Activated T-cell treated with anti-CD3 and anti-CD28 coated beads for 4 hours (primary cell): ENCODE data around the gene BRINP3.
"Not testable (repeated sequence)": the region's sequence is repeated elsewhere in the genome, so short reads cannot be mapped to it uniquely, and the experiment has no call there.

Source experiments
- DNase-seq: peaks from one replicate; pipeline ENCODE4 v3.0.0-alpha.2; 2020

Gene BRINP3

DNA sequence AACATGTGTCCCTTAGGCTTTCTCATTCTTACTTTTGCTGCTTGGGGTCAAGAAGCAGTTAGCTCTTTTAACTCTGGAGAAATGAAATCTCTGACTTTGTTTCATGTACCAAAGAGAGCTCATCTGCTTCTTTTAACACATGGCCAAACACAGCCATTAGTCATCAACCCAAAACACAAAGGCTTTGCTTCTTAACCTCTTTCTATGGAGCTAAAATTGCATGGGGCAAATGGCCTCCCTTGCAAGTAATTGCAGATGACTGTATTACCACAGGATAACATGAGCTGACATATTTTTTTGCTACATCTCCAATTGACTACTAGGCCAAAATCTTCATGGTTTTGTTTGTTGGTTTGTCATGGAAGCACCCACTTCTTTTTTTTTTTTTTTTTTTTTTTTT lies 300.9 kb downstream of the BRINP3 start:
- DNase-seq: no peak

- no peak for DNase-seq
Measured at GRCh38 chr1:190175320-190175719, 302.3 kb downstream of the BRINP3 start.

- DNase-seq: no peak
Measured at GRCh38 chr1:190172651-190173430, 304.8 kb downstream of the BRINP3 start.

GRCh38 chr1:190170321-190170720 lies 307.3 kb downstream of the BRINP3 start:
- DNase-seq: no peak

DNA sequence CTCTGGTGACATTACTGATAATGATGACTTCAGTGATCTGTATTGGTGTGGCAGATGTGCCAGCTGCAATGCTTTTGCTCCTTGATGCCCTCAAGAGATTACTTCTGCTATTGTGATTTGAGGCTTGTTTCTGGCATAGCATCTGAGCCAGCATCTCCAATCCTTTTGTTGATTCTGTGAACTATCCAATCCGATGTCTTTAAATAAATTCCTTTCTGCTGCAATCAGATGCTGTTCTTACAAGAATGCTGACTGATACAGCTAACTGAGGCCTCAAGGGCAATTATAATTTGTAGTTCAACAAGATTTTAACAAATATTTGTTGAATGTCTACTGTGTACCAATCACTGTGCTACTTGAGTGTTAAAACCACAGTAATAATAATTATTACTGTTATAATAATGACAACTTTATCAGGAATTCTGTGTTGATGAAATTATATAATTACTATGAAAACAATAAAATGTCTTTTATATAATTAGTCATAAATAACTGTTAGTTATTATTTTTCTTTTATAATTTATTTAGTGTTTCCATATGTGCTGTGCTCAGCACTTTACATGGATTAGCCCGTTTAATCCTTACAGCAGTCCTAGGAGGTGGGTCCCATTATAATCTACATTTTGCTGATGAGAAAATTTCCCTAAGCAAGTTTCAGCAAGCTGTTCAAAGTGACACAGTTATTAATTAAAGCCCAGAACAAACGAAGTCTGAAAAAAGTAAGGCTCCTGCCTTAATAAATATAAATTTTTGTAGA lies 308.2 kb downstream of the BRINP3 start:
- DNase-seq: no peak

GRCh38 chr1:190168893-190169280 lies 308.8 kb downstream of the BRINP3 start:
- no peak for DNase-seq

GRCh38 chr1:190168116-190168892 lies 309.4 kb downstream of the BRINP3 start:
- DNase-seq: no peak

- DNase-seq: no peak
Measured at GRCh38 chr1:190159146-190159545, 318.5 kb downstream of the BRINP3 start.

GRCh38 chr1:190154744-190155143 lies 322.9 kb downstream of the BRINP3 start:
- no peak for DNase-seq

GRCh38 chr1:190147616-190148015 lies 330.0 kb downstream of the BRINP3 start:
- no peak for DNase-seq

GRCh38 chr1:190144650-190145049 lies 333.0 kb downstream of the BRINP3 start:
- DNase-seq: no peak

DNA sequence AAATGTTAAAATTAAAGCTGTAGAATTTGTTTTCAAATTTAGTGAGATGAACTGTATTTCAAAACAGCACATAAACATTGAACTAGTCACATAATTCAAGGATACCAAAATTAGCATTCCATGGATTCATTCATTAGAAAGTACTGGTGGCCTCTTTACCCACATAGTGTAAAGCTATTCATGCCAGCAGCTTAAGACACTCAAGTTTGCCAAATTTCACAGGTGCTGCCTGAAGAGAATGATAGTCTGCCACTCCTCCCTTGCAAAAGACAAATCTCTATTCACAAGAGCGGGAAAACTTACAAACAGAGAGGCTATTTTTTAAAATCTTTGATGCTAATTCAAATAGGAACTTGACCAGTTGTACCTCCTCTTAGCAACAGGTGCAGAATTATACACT lies 337.0 kb downstream of the BRINP3 start:
- DNase-seq: no peak

- DNase-seq: no peak
Measured at GRCh38 chr1:190138702-190139101, 339.0 kb downstream of the BRINP3 start.

DNA sequence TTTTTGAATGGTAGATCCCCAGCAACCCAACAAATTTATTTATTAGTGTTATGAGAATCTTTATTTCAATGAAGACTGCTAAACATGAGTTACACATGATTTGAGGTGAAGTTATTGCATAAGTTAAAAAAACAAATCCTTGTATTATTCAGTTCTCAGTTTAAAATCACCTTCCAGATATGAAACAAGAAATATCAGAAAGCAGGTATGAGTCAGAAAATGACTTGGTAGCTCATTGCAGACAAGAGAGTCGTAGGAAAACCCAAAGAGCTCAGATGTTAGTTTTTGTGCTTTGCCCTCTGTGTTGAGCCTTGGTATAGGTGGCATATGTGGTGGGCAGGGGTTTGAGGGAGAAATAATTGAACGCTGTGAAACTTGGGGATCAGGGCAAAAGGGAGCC lies 339.4 kb downstream of the BRINP3 start:
- DNase-seq: no peak

DNA sequence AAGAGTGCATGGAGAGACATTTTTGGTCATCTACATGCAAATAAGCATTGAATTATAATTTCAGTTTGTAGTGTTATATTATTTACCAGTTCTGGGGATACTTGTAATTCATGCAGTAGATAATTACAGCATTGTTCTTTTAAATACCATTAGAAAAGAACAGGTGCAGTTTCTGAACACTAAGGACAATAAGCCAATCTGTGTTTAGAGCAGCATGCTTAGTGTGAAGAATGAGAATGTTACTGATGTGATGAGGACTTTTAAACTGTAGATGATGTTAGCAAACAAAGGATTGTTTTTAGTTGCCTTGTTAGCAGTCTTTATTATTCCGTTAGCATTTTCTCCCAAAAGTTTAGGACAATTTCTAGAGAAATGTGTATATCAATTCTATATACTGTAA lies 348.3 kb downstream of the BRINP3 start:
- DNase-seq: no peak

DNA sequence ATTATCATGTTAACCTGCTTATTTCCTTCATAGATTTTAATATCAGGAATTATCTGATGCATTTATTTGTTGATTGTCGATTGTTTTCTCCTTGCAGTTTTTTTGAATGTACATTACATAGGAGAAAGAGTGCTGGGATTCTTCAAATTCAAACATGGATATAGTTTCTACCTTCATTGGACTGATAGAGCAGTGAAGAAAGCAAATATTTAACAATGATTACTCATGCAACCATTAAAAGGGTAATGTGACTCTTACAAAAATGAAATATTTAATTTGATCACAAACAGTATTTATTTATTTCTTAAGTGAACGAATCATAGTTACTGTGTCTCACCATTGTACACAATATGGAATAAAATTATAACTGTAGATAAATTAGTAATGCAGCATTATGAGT lies 350.9 kb downstream of the BRINP3 start:
- DNase-seq: no peak

DNA sequence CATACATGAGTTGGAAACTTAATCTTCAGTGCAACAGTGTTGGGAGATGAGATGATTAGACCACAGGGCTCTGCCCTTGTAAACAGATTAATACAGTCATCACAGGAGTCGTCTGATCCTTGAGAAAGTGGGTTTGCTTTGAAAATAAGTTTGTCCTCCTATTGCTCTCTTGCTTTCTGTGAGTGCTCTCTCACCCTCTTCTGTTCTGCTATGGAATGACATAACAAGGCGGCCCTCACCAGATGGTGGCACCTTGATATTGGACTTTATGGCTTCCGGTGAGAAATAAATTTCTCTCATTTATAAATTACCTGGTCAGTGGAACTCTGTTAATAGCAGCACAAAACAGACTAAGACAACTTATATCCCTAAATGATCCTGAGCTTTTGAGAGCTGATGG lies 353.6 kb downstream of the BRINP3 start:
- no peak for DNase-seq

DNA sequence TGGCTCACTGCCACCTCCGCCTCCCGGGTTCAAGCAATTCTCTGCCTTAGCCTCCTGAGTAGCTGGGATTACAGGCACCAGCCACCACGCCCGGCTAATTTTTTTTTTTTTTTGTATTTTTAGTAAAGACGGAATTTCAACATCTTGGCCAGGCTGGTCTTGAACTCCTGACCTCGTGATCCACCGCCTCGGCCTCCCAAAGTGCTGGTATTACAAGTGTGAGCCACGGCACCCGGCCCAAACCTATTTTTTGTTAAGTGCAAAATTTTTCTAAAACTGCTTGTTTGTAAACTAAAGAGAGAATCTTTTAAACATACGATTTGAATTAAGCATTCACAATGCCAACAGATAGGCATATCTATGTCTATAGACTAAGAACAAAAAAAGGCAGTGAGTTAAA lies 357.1 kb downstream of the BRINP3 start:
- not testable (repeated sequence) for DNase-seq

- no peak for DNase-seq
Measured at GRCh38 chr1:190119683-190120082, 358.0 kb downstream of the BRINP3 start.

DNA sequence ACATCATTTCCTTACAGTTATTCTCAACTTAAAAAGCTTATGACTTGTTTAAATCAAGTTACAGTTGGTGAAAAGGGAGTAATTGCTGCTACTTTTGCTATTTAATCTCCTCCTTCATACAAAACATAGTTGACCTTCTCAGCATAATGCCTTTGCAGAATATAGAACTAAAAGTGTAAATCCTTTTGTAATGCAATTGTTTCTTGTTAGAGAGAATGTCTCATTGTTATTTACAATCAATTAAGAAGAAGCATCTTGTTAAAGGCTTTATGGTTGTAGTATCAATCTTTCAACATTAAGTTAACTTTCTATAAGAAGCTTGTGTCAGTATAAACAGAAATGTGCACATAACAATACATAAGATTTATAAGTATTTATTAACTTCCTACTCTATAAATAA lies 360.7 kb downstream of the BRINP3 start:
- DNase-seq: no peak

- DNase-seq: no peak
Measured at GRCh38 chr1:190104961-190105360, 372.7 kb downstream of the BRINP3 start.

DNA sequence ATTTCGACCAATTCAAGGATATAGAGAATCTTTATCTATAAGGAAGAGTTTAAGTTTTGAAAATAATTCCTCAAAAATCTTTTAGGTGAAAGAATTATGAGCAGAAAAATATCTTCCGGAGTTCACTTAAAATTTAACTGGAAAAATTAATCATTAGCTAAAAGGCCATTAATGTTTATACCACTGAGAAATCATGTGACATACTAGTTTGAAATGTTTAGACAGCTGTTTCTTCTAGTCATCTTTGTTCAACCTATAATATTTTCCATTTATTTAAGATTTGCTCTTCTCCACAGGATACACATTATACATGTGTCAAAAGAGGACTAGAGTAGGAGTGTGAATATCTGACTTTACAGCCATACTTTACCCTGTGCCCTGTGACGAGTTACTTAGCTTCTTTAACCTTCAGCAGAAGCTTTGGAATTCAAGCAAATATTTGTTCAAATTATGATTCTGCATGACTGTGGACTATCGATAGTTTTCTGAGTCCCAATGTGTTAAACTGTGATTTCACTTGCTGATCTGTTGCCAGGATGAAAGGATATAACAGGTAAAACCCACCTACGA lies 374.8 kb downstream of the BRINP3 start:
- DNase-seq: no peak

GRCh38 chr1:190101756-190102155 lies 375.9 kb downstream of the BRINP3 start:
- no peak for DNase-seq
